Neural cell (in vitro differentiated cells): ENCODE data around the gene TRIM58. TPM values are rescaled to one million over a fixed set of nuclear protein-coding genes. Genes with fewer than 3 reads are reported as not detected.

ENCODE experiments used
- H2AFZ ChIP-seq: fragments of 200-600, 300-800 bp; sonication (generic), shearing (Covaris generic); 2 replicates; pipeline ENCODE4 v1.6.0; 2014; ENCODE audit warnings: low read depth, mild to moderate bottlenecking, antibody characterized with exemption, low read length, moderate library complexity
- H3F3A ChIP-seq: fragments of 200-600 bp; shearing (Covaris generic); 2 replicates; pipeline ENCODE4 v1.6.1; 2016; ENCODE audit warnings: mild to moderate bottlenecking, moderate library complexity, mixed read lengths, antibody characterized with exemption, low read length; ENCODE audit not compliant: insufficient read depth, poor library complexity, severe bottlenecking
- H3K27ac ChIP-seq: fragments of 200-600, 300-800 bp; sonication (generic), shearing (Covaris generic); 2 replicates; pipeline ENCODE4 v1.5.1; 2014; ENCODE audit warnings: mild to moderate bottlenecking, low read length, moderate library complexity
- H3K27me3 ChIP-seq: fragments of 300-800, 200-600 bp; sonication (generic), shearing (Covaris generic); 2 replicates; pipeline ENCODE4 v1.6.0; 2014; ENCODE audit warnings: mild to moderate bottlenecking, low read depth, low read length, moderate library complexity; ENCODE audit not compliant: insufficient read depth
- H3K36me3 ChIP-seq: fragments of 300-800, 200-600 bp; sonication (generic), shearing (Covaris generic); 2 replicates; pipeline ENCODE4 v1.5.1; 2014; ENCODE audit warnings: mild to moderate bottlenecking, antibody characterized with exemption, low read length, moderate library complexity; ENCODE audit not compliant: insufficient read depth
- H3K4me2 ChIP-seq: fragments of 300-800, 200-600 bp; sonication (generic), shearing (Covaris generic); 2 replicates; pipeline ENCODE4 v1.6.0; 2014; ENCODE audit warnings: mild to moderate bottlenecking, low read length
- H3K4me3 ChIP-seq: fragments of 300-800, 200-600 bp; sonication (generic), shearing (Covaris generic); 2 replicates; pipeline ENCODE4 v1.5.1; 2014; ENCODE audit warnings: mild to moderate bottlenecking, low read length, moderate library complexity
- H3K79me2 ChIP-seq: fragments of 200-600 bp; shearing (Covaris generic); replicated peaks from 2 replicates; pipeline ENCODE4 v1.6.0; 2014; ENCODE audit warnings: mild to moderate bottlenecking, low read length, moderate library complexity; ENCODE audit not compliant: insufficient read depth
- H3K9ac ChIP-seq: fragments of 300-800, 200-600 bp; sonication (generic), shearing (Covaris generic); 2 replicates; pipeline ENCODE4 v1.6.1; 2016; ENCODE audit warnings: mild to moderate bottlenecking, low read length, mixed read lengths
- H3K9me2 ChIP-seq: fragments of 200-600 bp; shearing (Covaris generic); 2 replicates; pipeline ENCODE4 v1.6.1; 2016; ENCODE audit warnings: mild to moderate bottlenecking, low read length, mixed read lengths; ENCODE audit not compliant: insufficient read depth
- H3K9me3 ChIP-seq: fragments of 200-600, 300-800 bp; sonication (generic), shearing (Covaris generic); 2 replicates; pipeline ENCODE4 v1.6.1; 2016; ENCODE audit warnings: mild to moderate bottlenecking, mixed run types, low read length, moderate library complexity, mixed read lengths
- H4K20me1 ChIP-seq: fragments of 200-600 bp; shearing (Covaris generic); 2 replicates; pipeline ENCODE4 v1.6.1; 2016; ENCODE audit warnings: mild to moderate bottlenecking, mixed run types; ENCODE audit not compliant: insufficient read depth
- CTCF ChIP-seq: fragments of 450-650 bp; IDR thresholded peaks from 2 replicates; pipeline ENCODE4 v1.5.1; 2014; ENCODE audit warnings: antibody characterized with exemption, mild to moderate bottlenecking, moderate library complexity; ENCODE audit not compliant: poor library complexity, severe bottlenecking
- EP300 ChIP-seq: fragments of 450-650 bp; conservative IDR thresholded peaks from 2 replicates; pipeline ENCODE4 v1.6.1; 2014; ENCODE audit warnings: antibody characterized with exemption, mild to moderate bottlenecking, moderate library complexity; ENCODE audit not compliant: poor library complexity, severe bottlenecking
- EZH2 ChIP-seq: fragments of 200-600, 300-800 bp; shearing (Covaris generic), sonication (generic); IDR thresholded peaks from 2 replicates; pipeline ENCODE4 v1.6.1; 2014; ENCODE audit warnings: antibody characterized with exemption, low read length, borderline replicate concordance, mild to moderate bottlenecking; ENCODE audit not compliant: insufficient read depth, poor library complexity, severe bottlenecking
- MXI1 ChIP-seq: fragments of 450-650 bp; conservative IDR thresholded peaks from 2 replicates; pipeline ENCODE4 v1.6.1; 2014; ENCODE audit warnings: antibody characterized with exemption, mild to moderate bottlenecking; ENCODE audit not compliant: poor library complexity, severe bottlenecking
- POLR2AphosphoS5 ChIP-seq: IDR thresholded peaks from 2 replicates; pipeline ENCODE4 v1.6.1; 2012
- RAD21 ChIP-seq: fragments of 450-650 bp; conservative IDR thresholded peaks from 2 replicates; pipeline ENCODE4 v1.6.1; 2014; ENCODE audit warnings: antibody characterized with exemption, mild to moderate bottlenecking, moderate library complexity
- SMC3 ChIP-seq: fragments of 450-650 bp; conservative IDR thresholded peaks from 2 replicates; pipeline ENCODE4 v1.6.1; 2014; ENCODE audit warnings: antibody characterized with exemption, mild to moderate bottlenecking, moderate library complexity; ENCODE audit not compliant: poor library complexity
- TAF1 ChIP-seq: IDR thresholded peaks from 2 replicates; pipeline ENCODE4 v1.6.1; 2012; ENCODE audit warnings: low read depth
- polyA plus RNA-seq: library from polyadenylated mRNA; depleted of rRNA; stranded (reverse); fragments of >200 nt; gene quantifications from 2 replicates; pipeline ENCODE4 v1.2.3, GENCODE V29; 2014
- TF ChIP-seq, protein P1 (sequence below): IDR thresholded peaks from 2 replicates; pipeline ENCODE4 v1.6.1; 2012; ENCODE audit warnings: borderline replicate concordance

Gene TRIM58
- polyA plus RNA-seq, 1 donor from 2014 or later: 0.12 TPM

DNA sequence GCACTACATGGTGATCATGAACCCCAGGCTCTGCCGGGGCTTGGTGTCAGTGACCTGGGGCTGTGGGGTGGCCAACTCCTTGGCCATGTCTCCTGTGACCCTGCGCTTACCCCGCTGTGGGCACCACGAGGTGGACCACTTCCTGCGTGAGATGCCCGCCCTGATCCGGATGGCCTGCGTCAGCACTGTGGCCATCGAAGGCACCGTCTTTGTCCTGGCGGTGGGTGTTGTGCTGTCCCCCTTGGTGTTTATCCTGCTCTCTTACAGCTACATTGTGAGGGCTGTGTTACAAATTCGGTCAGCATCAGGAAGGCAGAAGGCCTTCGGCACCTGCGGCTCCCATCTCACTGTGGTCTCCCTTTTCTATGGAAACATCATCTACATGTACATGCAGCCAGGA is 39.0 kb downstream of the TRIM58 start:
- no peaks in the 10 kb centered on the region for H3K36me3 ChIP-seq
- H3K27me3 ChIP-seq: no peaks in the 10 kb centered on the region
- no peak overlapping the region for H2AFZ ChIP-seq
- no peak overlapping the region for H3K4me2 ChIP-seq
- no peaks in the 10 kb centered on the region for H3K79me2 ChIP-seq
- no peak for TF ChIP-seq POLR2AphosphoS5
- TF ChIP-seq EP300: no peak
- no peak for TF ChIP-seq RAD21
- no peak for TF ChIP-seq MXI1
- TF ChIP-seq SMC3: no peak
- TF ChIP-seq, protein P1, sequence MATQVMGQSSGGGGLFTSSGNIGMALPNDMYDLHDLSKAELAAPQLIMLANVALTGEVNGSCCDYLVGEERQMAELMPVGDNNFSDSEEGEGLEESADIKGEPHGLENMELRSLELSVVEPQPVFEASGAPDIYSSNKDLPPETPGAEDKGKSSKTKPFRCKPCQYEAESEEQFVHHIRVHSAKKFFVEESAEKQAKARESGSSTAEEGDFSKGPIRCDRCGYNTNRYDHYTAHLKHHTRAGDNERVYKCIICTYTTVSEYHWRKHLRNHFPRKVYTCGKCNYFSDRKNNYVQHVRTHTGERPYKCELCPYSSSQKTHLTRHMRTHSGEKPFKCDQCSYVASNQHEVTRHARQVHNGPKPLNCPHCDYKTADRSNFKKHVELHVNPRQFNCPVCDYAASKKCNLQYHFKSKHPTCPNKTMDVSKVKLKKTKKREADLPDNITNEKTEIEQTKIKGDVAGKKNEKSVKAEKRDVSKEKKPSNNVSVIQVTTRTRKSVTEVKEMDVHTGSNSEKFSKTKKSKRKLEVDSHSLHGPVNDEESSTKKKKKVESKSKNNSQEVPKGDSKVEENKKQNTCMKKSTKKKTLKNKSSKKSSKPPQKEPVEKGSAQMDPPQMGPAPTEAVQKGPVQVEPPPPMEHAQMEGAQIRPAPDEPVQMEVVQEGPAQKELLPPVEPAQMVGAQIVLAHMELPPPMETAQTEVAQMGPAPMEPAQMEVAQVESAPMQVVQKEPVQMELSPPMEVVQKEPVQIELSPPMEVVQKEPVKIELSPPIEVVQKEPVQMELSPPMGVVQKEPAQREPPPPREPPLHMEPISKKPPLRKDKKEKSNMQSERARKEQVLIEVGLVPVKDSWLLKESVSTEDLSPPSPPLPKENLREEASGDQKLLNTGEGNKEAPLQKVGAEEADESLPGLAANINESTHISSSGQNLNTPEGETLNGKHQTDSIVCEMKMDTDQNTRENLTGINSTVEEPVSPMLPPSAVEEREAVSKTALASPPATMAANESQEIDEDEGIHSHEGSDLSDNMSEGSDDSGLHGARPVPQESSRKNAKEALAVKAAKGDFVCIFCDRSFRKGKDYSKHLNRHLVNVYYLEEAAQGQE: no peak
- H3K4me3 ChIP-seq: no peak overlapping the region
- no peak overlapping the region for H3K27ac ChIP-seq
- no peak overlapping the region for H3K9ac ChIP-seq
- no peaks in the 10 kb centered on the region for H3K9me2 ChIP-seq
- H3F3A ChIP-seq: no peaks in the 10 kb centered on the region
- no peaks in the 10 kb centered on the region for H3K9me3 ChIP-seq
- H4K20me1 ChIP-seq: no peaks in the 10 kb centered on the region

DNA sequence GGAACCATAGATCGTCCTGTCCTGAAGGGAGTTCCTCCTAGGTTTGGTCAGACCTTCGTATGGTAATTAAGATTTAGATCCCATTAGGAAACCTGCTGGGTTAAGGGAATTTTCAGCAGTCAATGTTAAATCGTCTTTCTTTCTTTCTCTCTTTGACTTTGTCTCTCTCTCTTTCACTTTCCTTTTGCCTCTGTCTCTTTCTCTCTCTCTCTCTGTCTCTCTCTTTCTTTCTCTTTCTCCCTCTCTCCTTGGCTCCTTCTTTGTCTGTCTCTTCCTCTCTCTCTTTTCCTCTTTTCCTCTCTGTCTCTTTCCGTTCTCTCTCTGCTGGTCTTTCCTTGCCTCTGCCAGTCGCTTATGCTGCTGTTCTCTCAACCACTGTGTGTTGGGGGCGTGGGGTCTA is 47.1 kb downstream of the TRIM58 start:
- H3K36me3 ChIP-seq: no peaks in the 10 kb centered on the region
- no peaks in the 10 kb centered on the region for H3F3A ChIP-seq
- H3K9me3 ChIP-seq: peaks cover 4% of the 10 kb centered on the region

More for the DNA sequence above, 47.1 kb downstream of the TRIM58 start:
- no peak overlapping the region for H3K4me2 ChIP-seq
- H4K20me1 ChIP-seq: no peaks in the 10 kb centered on the region
- H3K27me3 ChIP-seq: no peaks in the 10 kb centered on the region
- no peak for TF ChIP-seq EP300
- no peak for TF ChIP-seq SMC3
- TF ChIP-seq RAD21: no peak
- no peak for TF ChIP-seq TAF1
- TF ChIP-seq CTCF: no peak
- no peak for TF ChIP-seq MXI1
- no peak for TF ChIP-seq POLR2AphosphoS5
- TF ChIP-seq EZH2: no peak
- TF ChIP-seq, protein P1: no peak
- no peak overlapping the region for H3K27ac ChIP-seq
- no peak overlapping the region for H3K9ac ChIP-seq
- no peaks in the 10 kb centered on the region for H3K9me2 ChIP-seq
- H3K79me2 ChIP-seq: no peaks in the 10 kb centered on the region
- H2AFZ ChIP-seq: no peak overlapping the region
- H3K4me3 ChIP-seq: no peak overlapping the region
